RWPE2 (cell line): Measurements from ENCODE around the gene EMC8.

ENCODE experiments used
- ATAC-seq: fragments of 200-7000 bp; cut with Tn5 transposase; 3 replicates; pipeline ENCODE4 v1.9.1; 2021; ENCODE audit warnings: low read depth
- DNase-seq: peaks from one replicate; pipeline ENCODE4 v3.0.0-alpha.2; 2020; ENCODE audit warnings: low spot score
- H3K27ac ChIP-seq: fragments of 450-650 bp; 2 replicates; pipeline ENCODE4 v1.5.1; 2017; ENCODE audit warnings: mild to moderate bottlenecking; ENCODE audit not compliant: poor library complexity, severe bottlenecking
- H3K27me3 ChIP-seq: fragments of 250-450 bp; sonication (Bioruptor Pico); 2 replicates; pipeline ENCODE4 v1.5.1; 2021; ENCODE audit warnings: mild to moderate bottlenecking, moderate library complexity; ENCODE audit not compliant: insufficient read depth, poor library complexity, severe bottlenecking
- H3K36me3 ChIP-seq: fragments of 250-450 bp; sonication (Bioruptor Pico); 2 replicates; pipeline ENCODE4 v1.5.1; 2020; ENCODE audit warnings: low read depth, mild to moderate bottlenecking, moderate library complexity
- H3K4me1 ChIP-seq: fragments of 250-450 bp; sonication (Bioruptor Pico); 2 replicates; pipeline ENCODE4 v1.5.1; 2021; ENCODE audit warnings: mild to moderate bottlenecking, moderate library complexity; ENCODE audit not compliant: insufficient read depth, poor library complexity, severe bottlenecking
- H3K4me3 ChIP-seq: fragments of 250-450 bp; sonication (Bioruptor Pico); 2 replicates; pipeline ENCODE4 v1.5.1; 2021; ENCODE audit warnings: mild to moderate bottlenecking, moderate library complexity; ENCODE audit not compliant: severe bottlenecking
- H3K9me3 ChIP-seq: fragments of 250-450 bp; sonication (Bioruptor Pico); 2 replicates; pipeline ENCODE4 v1.5.1; 2021; ENCODE audit warnings: mild to moderate bottlenecking, moderate library complexity; ENCODE audit not compliant: severe bottlenecking
- TF ChIP-seq, protein P1 (sequence below): fragments of 450-650 bp; IDR thresholded peaks from one replicate; pipeline ENCODE4 v1.5.1; 2017; ENCODE audit warnings: mild to moderate bottlenecking, moderate library complexity; ENCODE audit not compliant: poor library complexity, severe bottlenecking

The EMC8 gene

DNA sequence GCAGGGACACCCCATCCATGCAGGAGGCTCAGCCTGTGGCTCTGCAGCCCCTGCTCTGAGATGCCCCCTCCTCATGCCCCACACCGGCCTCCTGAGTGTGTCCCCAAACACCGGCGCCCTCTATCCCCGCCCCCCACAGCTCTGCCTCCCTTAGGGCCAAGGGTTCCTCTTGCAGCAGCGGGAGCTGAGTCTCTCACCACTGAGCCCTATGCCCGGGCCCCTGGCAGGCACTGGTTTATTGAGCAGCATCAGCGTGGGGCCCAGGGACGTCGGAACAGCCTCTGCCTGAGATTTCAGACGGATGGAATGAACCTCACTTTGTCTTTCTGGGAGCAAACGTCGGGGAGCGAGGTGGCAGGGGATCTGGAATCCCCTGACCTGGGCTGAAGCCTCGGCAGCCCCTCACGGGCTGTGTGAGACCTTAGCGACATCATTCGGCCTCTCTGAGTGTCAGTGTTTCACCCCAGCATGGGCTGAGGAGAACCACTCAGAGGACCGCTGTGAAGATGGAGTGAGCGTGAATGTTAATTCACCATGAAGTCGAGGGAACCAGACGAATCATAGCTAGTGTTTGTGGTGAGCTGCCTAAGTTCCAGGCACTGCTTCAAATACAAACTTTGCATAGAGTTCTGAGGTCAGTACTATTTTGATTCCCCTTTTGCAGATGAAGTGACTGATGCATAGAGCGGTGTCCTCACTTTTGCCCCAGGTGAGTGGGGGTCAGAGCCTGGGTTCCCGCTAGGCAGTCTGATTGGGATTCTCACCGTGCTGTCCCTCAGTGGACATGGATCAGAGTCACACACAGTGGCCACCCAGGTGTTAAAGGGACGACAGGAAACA lies 43.2 kb downstream of the EMC8 start:
- Histone ChIP-seq H3K27me3 (no peaks in the 10 kb centered on the region), H3K27ac (peak overlapping the region; percentile 47), H3K4me1 (peaks cover 41% of the 10 kb centered on the region), H3K36me3 (no peaks in the 10 kb centered on the region), H3K4me3 (no peak overlapping the region), H3K9me3 (no peaks in the 10 kb centered on the region)
- DNase-seq = no peak
- ATAC-seq = no peak
- TF ChIP-seq, protein P1, sequence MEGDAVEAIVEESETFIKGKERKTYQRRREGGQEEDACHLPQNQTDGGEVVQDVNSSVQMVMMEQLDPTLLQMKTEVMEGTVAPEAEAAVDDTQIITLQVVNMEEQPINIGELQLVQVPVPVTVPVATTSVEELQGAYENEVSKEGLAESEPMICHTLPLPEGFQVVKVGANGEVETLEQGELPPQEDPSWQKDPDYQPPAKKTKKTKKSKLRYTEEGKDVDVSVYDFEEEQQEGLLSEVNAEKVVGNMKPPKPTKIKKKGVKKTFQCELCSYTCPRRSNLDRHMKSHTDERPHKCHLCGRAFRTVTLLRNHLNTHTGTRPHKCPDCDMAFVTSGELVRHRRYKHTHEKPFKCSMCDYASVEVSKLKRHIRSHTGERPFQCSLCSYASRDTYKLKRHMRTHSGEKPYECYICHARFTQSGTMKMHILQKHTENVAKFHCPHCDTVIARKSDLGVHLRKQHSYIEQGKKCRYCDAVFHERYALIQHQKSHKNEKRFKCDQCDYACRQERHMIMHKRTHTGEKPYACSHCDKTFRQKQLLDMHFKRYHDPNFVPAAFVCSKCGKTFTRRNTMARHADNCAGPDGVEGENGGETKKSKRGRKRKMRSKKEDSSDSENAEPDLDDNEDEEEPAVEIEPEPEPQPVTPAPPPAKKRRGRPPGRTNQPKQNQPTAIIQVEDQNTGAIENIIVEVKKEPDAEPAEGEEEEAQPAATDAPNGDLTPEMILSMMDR = no peak

GRCh38 chr16:85754413-85754812 lies 44.9 kb downstream of the EMC8 start:
- no peak for DNase-seq
- no peak for ATAC-seq
- Histone ChIP-seq H3K4me3 (no peak overlapping the region), H3K27ac (peak overlapping the region; percentile 99), H3K4me1 (peaks cover 43% of the 10 kb centered on the region), H3K36me3 (peaks cover 11% of the 10 kb centered on the region), H3K27me3 (no peaks in the 10 kb centered on the region), H3K9me3 (no peaks in the 10 kb centered on the region)
- TF ChIP-seq, protein P1 = no peak

DNA sequence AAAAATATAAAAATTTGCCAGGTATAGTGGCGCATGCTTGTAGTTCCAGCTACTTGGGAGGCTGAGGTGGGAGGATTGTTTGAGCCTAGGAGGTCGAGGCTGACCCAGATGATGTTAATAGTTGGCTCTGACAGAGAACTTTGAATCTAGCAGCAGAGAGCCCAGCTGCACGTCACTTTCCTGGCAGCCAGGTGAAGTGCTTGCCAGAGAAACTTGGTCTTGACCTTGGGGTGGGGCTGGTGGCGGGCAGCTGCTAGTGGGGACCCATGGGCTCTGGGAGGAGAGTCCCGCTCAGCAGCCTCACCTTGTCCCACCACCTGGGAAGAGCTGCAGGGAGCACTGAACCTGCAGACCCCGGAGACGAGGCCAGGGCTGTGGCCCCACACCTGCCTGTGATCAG lies 45.4 kb downstream of the EMC8 start:
- Histone ChIP-seq H3K27me3 (no peaks in the 10 kb centered on the region), H3K4me1 (peaks cover 47% of the 10 kb centered on the region), H3K4me3 (no peak overlapping the region), H3K27ac (peak overlapping the region; percentile 99), H3K36me3 (peaks cover 16% of the 10 kb centered on the region), H3K9me3 (no peaks in the 10 kb centered on the region)
- no peak for ATAC-seq
- DNase-seq = no peak
- TF ChIP-seq, protein P1 = no peak

- Histone ChIP-seq H3K9me3 (no peaks in the 10 kb centered on the region), H3K4me3 (no peak overlapping the region), H3K36me3 (peaks cover 18% of the 10 kb centered on the region), H3K4me1 (peaks cover 48% of the 10 kb centered on the region), H3K27me3 (no peaks in the 10 kb centered on the region), H3K27ac (peak overlapping the region; percentile 99)
- DNase-seq (no peak), ATAC-seq (peak; percentile 1; the same call in 1 of the 3 replicates)
- TF ChIP-seq, protein P1 = no peak
These were observed 45.8 kb downstream of the EMC8 start for GRCh38 chr16:85753559-85753958.
